PC-9 (cell line): ENCODE measurements around the gene SOD3.

ENCODE experiments used
- EZH2 ChIP-seq: fragments of 200-600 bp; sonication (generic); IDR thresholded peaks from 2 replicates; pipeline ENCODE4 v1.8.0; 2017; ENCODE audit warnings: antibody characterized with exemption, low read depth
- TF ChIP-seq, protein P1 (sequence below): fragments of 200-600 bp; sonication (generic); conservative IDR thresholded peaks from 2 replicates; pipeline ENCODE4 v1.6.1; 2017; ENCODE audit warnings: mixed run types, antibody characterized with exemption, mild to moderate bottlenecking, moderate library complexity

DNA sequence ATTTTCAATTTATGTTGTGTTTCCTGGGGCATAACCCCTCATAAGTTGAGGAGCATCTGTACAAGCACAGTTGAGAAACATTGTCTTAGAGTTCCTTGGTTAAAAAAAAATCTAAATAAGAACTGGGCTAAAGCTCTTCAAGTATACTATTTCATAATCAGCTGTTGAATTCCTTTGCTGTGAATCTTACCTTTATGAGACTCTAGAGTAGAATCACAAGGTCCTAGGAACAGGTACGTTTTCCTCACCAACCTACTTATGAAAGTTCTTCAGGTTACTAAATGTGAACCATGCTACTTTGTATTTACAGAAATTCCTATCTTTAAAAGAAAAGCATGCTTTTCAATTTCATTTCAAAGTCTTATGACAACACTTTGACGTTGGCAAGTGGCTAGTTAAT lies 20.9 kb upstream of the SOD3 start:
- TF ChIP-seq, protein P1, sequence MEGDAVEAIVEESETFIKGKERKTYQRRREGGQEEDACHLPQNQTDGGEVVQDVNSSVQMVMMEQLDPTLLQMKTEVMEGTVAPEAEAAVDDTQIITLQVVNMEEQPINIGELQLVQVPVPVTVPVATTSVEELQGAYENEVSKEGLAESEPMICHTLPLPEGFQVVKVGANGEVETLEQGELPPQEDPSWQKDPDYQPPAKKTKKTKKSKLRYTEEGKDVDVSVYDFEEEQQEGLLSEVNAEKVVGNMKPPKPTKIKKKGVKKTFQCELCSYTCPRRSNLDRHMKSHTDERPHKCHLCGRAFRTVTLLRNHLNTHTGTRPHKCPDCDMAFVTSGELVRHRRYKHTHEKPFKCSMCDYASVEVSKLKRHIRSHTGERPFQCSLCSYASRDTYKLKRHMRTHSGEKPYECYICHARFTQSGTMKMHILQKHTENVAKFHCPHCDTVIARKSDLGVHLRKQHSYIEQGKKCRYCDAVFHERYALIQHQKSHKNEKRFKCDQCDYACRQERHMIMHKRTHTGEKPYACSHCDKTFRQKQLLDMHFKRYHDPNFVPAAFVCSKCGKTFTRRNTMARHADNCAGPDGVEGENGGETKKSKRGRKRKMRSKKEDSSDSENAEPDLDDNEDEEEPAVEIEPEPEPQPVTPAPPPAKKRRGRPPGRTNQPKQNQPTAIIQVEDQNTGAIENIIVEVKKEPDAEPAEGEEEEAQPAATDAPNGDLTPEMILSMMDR = no peak
- no peak for TF ChIP-seq EZH2
